Measurements from ENCODE around the gene ANKIB1. TPM values are rescaled to one million over a fixed set of nuclear protein-coding genes. Genes with fewer than 3 reads are reported as not detected.
"Not testable (repeated sequence)": the region's sequence is repeated elsewhere in the genome, so short reads cannot be mapped to it uniquely, and the experiment has no call there.

Gene ANKIB1
- total RNA-seq, 1 donor from 2014 or later: 50.1 TPM

DNA sequence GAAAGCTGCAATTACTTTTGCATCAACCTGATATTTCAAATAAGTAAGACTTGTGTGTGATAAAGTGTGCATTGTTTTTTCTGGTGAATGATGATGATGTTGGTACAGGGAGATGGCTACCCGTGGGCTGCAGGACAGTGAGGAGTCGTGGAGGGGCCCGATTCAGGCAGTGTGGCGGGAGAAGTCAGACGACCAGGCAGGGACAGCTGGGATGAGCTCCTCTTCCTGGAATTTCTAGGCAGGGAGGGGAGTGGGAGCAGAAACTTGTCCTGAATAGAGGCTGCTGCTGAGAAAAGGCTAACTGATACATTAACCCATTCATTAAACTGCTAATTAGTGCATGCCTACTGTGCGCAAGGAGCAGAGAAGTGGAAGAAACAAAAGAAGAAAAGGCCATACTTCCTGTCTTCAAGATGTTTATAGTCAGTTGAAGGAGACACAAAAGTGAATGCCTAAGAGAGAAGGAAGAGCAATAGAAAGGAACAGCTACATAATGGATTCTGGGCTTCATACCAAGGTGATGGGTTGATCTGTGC is 192.2 kb downstream of the ANKIB1 start:
- H3K27ac ChIP-seq: no peak overlapping the region
- TF ChIP-seq, protein P1, sequence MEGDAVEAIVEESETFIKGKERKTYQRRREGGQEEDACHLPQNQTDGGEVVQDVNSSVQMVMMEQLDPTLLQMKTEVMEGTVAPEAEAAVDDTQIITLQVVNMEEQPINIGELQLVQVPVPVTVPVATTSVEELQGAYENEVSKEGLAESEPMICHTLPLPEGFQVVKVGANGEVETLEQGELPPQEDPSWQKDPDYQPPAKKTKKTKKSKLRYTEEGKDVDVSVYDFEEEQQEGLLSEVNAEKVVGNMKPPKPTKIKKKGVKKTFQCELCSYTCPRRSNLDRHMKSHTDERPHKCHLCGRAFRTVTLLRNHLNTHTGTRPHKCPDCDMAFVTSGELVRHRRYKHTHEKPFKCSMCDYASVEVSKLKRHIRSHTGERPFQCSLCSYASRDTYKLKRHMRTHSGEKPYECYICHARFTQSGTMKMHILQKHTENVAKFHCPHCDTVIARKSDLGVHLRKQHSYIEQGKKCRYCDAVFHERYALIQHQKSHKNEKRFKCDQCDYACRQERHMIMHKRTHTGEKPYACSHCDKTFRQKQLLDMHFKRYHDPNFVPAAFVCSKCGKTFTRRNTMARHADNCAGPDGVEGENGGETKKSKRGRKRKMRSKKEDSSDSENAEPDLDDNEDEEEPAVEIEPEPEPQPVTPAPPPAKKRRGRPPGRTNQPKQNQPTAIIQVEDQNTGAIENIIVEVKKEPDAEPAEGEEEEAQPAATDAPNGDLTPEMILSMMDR (IDR thresholded peaks at IDR 0.05): no peak
- DNase-seq (no peak), ATAC-seq (no peak)
- H3K4me3 ChIP-seq: no peak overlapping the region
- H3K4me1 ChIP-seq: no peaks in the 10 kb centered on the region
- no peaks in the 10 kb centered on the region for H3K9me3 ChIP-seq
- no peaks in the 10 kb centered on the region for H3K36me3 ChIP-seq
- no peaks in the 10 kb centered on the region for H3K27me3 ChIP-seq
- intact Hi-C loops (cut with DNase I): no loop called here

DNA sequence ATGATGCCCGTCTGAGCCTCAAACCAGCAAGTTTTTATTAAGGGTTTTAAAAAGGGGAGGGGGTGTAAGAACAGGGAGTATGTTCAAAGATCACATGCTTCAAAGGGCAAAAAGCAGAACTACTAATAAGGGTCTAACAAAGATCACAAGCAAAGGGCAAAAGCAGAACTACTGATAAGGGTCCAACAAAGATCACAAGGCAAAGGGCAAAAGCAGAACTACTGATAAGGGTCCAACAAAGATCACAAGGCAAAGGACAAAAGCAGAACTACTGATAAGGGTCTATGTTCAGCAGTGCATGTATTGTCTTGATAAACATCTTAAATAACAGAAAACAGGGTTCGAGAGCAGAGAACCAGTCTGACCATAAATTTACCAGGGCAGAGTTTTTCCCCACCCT is 196.9 kb downstream of the ANKIB1 start:
- DNase-seq; H3K4me3 ChIP-seq; intact Hi-C loops (cut with DNase I); H3K27me3 ChIP-seq; ATAC-seq; H3K36me3 ChIP-seq; H3K9me3 ChIP-seq; H3K4me1 ChIP-seq; H3K27ac ChIP-seq: not testable (repeated sequence)

DNA sequence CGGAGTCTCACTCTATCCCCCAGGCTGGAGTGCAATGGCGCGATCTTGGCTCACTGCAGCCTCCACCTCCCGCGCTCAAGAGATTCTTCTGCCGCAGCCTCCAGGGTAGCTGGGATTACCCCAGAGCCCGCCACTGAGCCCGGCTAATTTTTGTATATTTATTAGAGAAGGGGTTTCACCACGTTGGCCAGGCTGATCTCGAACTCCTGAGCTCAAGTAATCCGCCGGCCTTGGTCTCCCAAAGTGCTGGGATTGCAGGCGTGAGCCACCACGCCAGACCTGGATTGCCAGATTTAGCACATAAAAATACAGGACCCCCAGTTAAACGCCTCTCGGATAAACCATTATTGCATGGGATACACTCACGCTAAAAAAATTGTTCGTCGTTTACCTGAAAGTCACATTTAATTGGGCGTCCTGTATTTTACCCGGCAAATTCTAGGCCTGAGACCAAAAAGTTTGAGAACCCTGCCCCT is 201.1 kb downstream of the ANKIB1 start:
- DNase-seq (no peak), ATAC-seq (no peak)
- H3K4me3 ChIP-seq: peak overlapping the region; percentile 100
- peaks cover 31% of the 10 kb centered on the region for H3K36me3 ChIP-seq
- H3K27me3 ChIP-seq: no peaks in the 10 kb centered on the region
- intact Hi-C loops (cut with DNase I): no loop called here
- H3K27ac ChIP-seq: peak overlapping the region; percentile 99
- peaks cover 17% of the 10 kb centered on the region for H3K4me1 ChIP-seq
- TF ChIP-seq, protein P1 (IDR thresholded peaks at IDR 0.05): no peak
- no peaks in the 10 kb centered on the region for H3K9me3 ChIP-seq

DNA sequence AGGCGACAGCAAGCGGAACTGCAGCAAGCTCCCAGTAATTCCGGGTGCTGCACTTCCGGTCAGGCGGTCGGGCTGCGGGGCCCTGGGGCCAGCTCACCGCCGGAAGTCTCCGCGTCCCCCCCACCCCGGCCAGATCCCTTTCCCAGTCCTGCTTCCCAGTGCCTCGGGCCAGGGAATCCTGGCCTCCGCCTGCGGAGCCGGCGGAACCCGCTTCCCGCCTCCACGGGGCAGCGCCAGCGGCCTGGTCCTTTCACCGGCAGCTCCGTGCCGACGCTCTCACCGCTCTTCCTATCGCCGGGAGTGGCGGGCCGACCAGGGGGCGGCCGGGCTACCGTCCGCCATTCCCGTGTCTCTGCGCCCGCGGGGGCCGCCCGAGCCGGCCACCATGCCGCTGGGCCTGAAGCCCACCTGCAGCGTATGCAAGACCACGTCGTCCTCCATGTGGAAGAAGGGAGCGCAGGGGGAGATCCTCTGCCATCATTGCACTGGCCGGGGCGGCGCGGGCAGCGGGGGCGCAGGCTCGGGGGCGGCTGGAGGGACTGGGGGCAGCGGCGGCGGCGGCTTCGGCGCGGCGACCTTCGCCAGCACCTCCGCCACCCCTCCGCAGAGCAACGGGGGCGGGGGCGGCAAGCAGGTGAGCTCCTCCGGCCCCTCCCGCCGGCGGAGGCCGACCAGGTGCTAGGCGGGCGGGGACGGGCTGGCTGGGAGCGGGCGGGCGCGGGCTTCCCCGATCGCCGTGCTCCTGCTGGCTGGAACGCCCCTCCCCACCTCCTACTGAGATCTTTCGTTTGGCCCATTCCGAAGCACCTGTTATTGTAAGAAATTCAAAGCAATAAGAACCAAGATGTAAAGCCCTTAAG is 201.8 kb downstream of the ANKIB1 start, which contains the start of gene GATAD1:
Gene GATAD1, plus strand, starts transcription at position 138 of the 860 bp plus-strand sequence. Its CDS starts 248 bp downstream, at position 386.
- Histone ChIP-seq H3K27ac (peak within 1 kb of the TSS; percentile 99), H3K9me3 (no peaks in the 10 kb centered on the region), H3K27me3 (no peaks in the 10 kb centered on the region), H3K4me1 (peaks cover 17% of the 10 kb centered on the region), H3K4me3 (peak within 1 kb of the TSS; percentile 100), H3K36me3 (peaks cover 38% of the 10 kb centered on the region)
- TF ChIP-seq, protein P1 (IDR thresholded peaks at IDR 0.05): peak; percentile 95
- ATAC-seq: peak; percentile 99
- peak; percentile 96 for DNase-seq
- intact Hi-C loops (cut with DNase I): no loop called here

DNA sequence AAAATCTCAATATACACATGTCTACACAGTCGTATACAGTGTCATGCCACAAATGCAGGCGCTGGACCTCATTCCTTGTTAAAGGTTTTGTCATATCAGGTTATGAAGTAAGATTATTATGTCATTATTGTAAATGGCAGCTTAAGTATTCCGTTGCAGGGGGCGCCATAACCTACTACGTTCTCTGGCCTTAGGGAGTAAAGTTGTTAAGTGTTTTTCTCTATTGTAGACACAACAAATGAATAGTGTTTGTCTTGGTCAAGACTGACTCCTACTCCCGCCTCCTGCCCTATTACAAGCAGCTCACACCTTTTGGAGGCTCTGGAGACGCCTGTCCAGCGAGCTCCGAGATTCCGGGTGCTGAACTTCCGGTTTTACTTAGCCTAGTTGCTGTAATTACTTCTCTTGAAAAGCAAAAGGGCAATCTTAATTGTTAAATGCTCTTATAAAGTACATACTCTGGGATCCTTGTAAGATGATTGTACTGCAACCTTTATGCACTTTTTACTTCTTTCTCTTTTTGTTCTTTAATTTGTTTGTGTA is 202.5 kb downstream of the ANKIB1 start:
- Histone ChIP-seq H3K27me3 (no peaks in the 10 kb centered on the region), H3K4me1 (peaks cover 17% of the 10 kb centered on the region), H3K36me3 (peaks cover 45% of the 10 kb centered on the region), H3K9me3 (no peaks in the 10 kb centered on the region), H3K27ac (peak overlapping the region; percentile 99), H3K4me3 (peak overlapping the region; percentile 100)
- DNase-seq (peak; percentile 67), ATAC-seq (peak; percentile 72)
- TF ChIP-seq, protein P1 (IDR thresholded peaks at IDR 0.05): peak; percentile 49
- intact Hi-C loops (cut with DNase I): no loop called here

Small RNAs within 50 kb of the gene (microRNA-seq; reads per million reads assigned to microRNA genes)
- gene MIR1285-1 (ENCODE audit: borderline microRNAs expressed): not detected

Other genes with a start within 250 kb of the ANKIB1 start
- 175 TPM for gene CYP51A1, start 111.5 kb upstream of the ANKIB1 start, total RNA-seq
- gene LRRD1, start 66.8 kb upstream of the ANKIB1 start, total RNA-seq: not detected
- gene KRIT1, start 60 bp upstream of the ANKIB1 start, total RNA-seq: 37.7 TPM
- gene GATAD1, start 201.5 kb downstream of the ANKIB1 start, total RNA-seq: 35.8 TPM
- gene ERVW-1, start 232.0 kb downstream of the ANKIB1 start, total RNA-seq: not detected